ENCODE results near the gene HS6ST3.
"Not testable (repeated sequence)": the region's sequence is repeated elsewhere in the genome, so short reads cannot be mapped to it uniquely, and the experiment has no call there.

The HS6ST3 gene

GRCh38 chr13:96093296-96094006, 3.5 kb downstream of the HS6ST3 start:
- ATAC-seq, result no peak

GRCh38 chr13:96100457-96101220, 10.7 kb downstream of the HS6ST3 start:
- no peak for ATAC-seq

- no peak for ATAC-seq
Measured at GRCh38 chr13:96104516-96104915, 14.6 kb downstream of the HS6ST3 start.

- ATAC-seq, result not testable (repeated sequence)
Measured at GRCh38 chr13:96108072-96108471, 18.2 kb downstream of the HS6ST3 start.

GRCh38 chr13:96109125-96109524, 19.2 kb downstream of the HS6ST3 start:
- ATAC-seq, result no peak

GRCh38 chr13:96112936-96113335, 23.0 kb downstream of the HS6ST3 start:
- no peak for ATAC-seq

GRCh38 chr13:96115368-96115767, 25.5 kb downstream of the HS6ST3 start:
- ATAC-seq, result not testable (repeated sequence)

- ATAC-seq, result no peak
Measured at GRCh38 chr13:96119921-96120320, 30.0 kb downstream of the HS6ST3 start.

GRCh38 chr13:96130818-96131340, 41.0 kb downstream of the HS6ST3 start:
- no peak for ATAC-seq

GRCh38 chr13:96141032-96141431, 51.1 kb downstream of the HS6ST3 start:
- no peak for ATAC-seq

- no peak for ATAC-seq
Measured at GRCh38 chr13:96159725-96160124, 69.8 kb downstream of the HS6ST3 start.

- ATAC-seq, result no peak
Measured at GRCh38 chr13:96161141-96161540, 71.2 kb downstream of the HS6ST3 start.

- no peak for ATAC-seq
Measured at GRCh38 chr13:96165840-96166239, 75.9 kb downstream of the HS6ST3 start.

GRCh38 chr13:96172066-96172465, 82.2 kb downstream of the HS6ST3 start:
- ATAC-seq, result no peak

GRCh38 chr13:96178759-96179158, 88.9 kb downstream of the HS6ST3 start:
- ATAC-seq, result no peak

- ATAC-seq, result no peak
Measured at GRCh38 chr13:96179309-96179708, 89.4 kb downstream of the HS6ST3 start.

- no peak for ATAC-seq
Measured at GRCh38 chr13:96181911-96182310, 92.0 kb downstream of the HS6ST3 start.

GRCh38 chr13:96185818-96186217, 95.9 kb downstream of the HS6ST3 start:
- no peak for ATAC-seq

GRCh38 chr13:96191367-96191766, 101.5 kb downstream of the HS6ST3 start:
- no peak for ATAC-seq

GRCh38 chr13:96193728-96194310, 103.9 kb downstream of the HS6ST3 start:
- no peak for ATAC-seq

- no peak for ATAC-seq
Measured at GRCh38 chr13:96198038-96198437, 108.1 kb downstream of the HS6ST3 start.

GRCh38 chr13:96199315-96199714, 109.4 kb downstream of the HS6ST3 start:
- no peak for ATAC-seq

GRCh38 chr13:96200810-96201209, 110.9 kb downstream of the HS6ST3 start:
- ATAC-seq, result no peak

GRCh38 chr13:96202315-96202714, 112.4 kb downstream of the HS6ST3 start:
- no peak for ATAC-seq
